Epithelial cell of esophagus (primary cell): Measurements from ENCODE around the gene SLC35D3.

ENCODE experiments used
- DNase-seq: peaks from one replicate; pipeline ENCODE4 v3.0.0; 2010; ENCODE audit warnings: low read depth
- H3K4me3 ChIP-seq: 2 replicates; pipeline ENCODE4 v1.5.1; 2011; ENCODE audit warnings: mild to moderate bottlenecking, low read length, control low read depth
- CTCF ChIP-seq: IDR thresholded peaks from 2 replicates; pipeline ENCODE4 v1.5.1; 2011; ENCODE audit warnings: low read depth, mild to moderate bottlenecking, low read length, control low read depth, inconsistent platforms; ENCODE audit not compliant: insufficient read depth; ENCODE audit errors: missing control alignments

SLC35D3 gene

GRCh38 chr6:136922685-136923006 lies 545 bp downstream of the SLC35D3 start:
- H3K4me3 ChIP-seq: peak overlapping the region; percentile 8
- TF ChIP-seq CTCF: no peak
- DNase-seq: peak; percentile 18

GRCh38 chr6:136923116-136923953 lies 1.2 kb downstream of the SLC35D3 start:
- no peak overlapping the region for H3K4me3 ChIP-seq
- DNase-seq: no peak
- TF ChIP-seq CTCF: no peak

GRCh38 chr6:136923954-136924673 lies 2.0 kb downstream of the SLC35D3 start:
- DNase-seq: no peak
- no peak overlapping the region for H3K4me3 ChIP-seq
- no peak for TF ChIP-seq CTCF

- DNase-seq: no peak
- H3K4me3 ChIP-seq: no peak overlapping the region
- TF ChIP-seq CTCF: no peak
These were observed 4.3 kb downstream of the SLC35D3 start for GRCh38 chr6:136926383-136926782.

- peak; percentile 20 for TF ChIP-seq CTCF
- no peak overlapping the region for H3K4me3 ChIP-seq
- peak; percentile 17 for DNase-seq
These were observed 5.2 kb downstream of the SLC35D3 start for GRCh38 chr6:136927292-136927691.

- TF ChIP-seq CTCF: no peak
- no peak overlapping the region for H3K4me3 ChIP-seq
- DNase-seq: no peak
These were observed 8.4 kb downstream of the SLC35D3 start for GRCh38 chr6:136930528-136930927.

- no peak for TF ChIP-seq CTCF
- no peak overlapping the region for H3K4me3 ChIP-seq
- DNase-seq: no peak
These were observed 10.5 kb downstream of the SLC35D3 start for GRCh38 chr6:136932599-136932998.
